DLD1 (cell line): ENCODE measurements around the gene ITGA8.
"Not testable (repeated sequence)": the region's sequence is repeated elsewhere in the genome, so short reads cannot be mapped to it uniquely, and the experiment has no call there.

Source experiments
- in situ Hi-C: cut with HindIII; loops from 2 replicates; pipeline ENCODE4 v1.10.0; 2017; ENCODE audit warnings: low sequenced_read_pairs

ITGA8 gene

GRCh38 chr10:15567952-15568351 lies 151.8 kb downstream of the ITGA8 start:
- in situ Hi-C loops: no loop called here

- in situ Hi-C loops: no loop called here
Observed at GRCh38 chr10:15563246-15563645, 156.5 kb downstream of the ITGA8 start.

DNA sequence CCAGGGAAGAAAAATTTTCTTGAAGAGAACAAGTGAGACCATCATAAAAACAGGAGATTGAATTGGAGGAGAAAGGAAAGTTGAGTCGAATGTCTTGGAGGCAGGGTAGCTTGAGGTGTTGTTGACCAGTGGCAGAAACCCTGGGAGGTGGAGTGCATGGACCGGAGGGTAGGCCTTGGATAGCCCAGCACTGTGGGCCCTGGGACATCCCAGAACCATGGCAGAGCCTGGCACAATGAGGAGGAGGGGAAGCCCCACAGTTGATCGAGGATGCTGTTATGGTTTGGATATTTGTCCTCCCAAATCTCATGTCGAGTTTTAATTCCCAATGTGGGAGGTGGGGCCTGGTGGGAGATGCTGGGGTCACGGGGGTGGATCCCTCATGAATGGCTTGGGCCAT lies 157.1 kb downstream of the ITGA8 start:
- in situ Hi-C loops: no loop called here

DNA sequence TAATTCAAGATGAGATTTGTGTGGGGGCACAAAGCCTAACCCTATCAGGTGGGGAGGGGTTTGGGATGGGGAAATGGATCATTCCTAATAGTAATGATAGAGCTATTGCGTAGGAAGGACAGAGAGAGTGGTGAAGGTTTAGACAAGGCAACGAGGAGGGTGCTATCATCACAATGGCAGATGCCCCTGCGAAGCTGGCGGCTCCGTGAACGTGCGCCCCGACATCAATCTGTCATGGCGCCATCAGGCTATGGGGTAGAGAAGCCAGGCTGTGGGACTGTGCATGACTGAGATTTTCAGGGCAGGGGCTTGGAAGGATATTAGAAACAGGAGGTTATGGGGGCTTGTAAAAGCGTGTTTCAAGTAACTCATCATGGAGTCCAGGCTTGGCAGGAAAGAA lies 157.6 kb downstream of the ITGA8 start:
- in situ Hi-C loops: no loop called here

DNA sequence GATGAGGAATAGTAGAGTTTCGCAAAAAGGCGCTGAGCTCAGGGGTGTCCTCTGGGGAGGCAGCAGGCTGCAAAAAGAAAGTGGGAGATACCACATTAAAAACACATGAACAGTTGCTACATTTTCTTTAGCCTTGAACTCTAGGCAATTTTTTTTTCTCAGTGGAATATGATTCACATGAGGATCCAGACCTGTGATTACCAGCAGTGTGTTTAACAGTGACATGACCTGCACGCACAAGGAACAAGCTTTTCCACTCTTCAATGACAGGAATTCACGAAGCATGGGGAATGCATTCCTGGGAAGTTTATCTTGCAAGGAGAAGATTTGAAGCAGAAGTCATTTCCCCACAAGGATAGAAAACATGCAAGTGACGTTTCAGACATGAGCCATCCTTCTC lies 161.6 kb downstream of the ITGA8 start:
- in situ Hi-C loops: no loop called here

DNA sequence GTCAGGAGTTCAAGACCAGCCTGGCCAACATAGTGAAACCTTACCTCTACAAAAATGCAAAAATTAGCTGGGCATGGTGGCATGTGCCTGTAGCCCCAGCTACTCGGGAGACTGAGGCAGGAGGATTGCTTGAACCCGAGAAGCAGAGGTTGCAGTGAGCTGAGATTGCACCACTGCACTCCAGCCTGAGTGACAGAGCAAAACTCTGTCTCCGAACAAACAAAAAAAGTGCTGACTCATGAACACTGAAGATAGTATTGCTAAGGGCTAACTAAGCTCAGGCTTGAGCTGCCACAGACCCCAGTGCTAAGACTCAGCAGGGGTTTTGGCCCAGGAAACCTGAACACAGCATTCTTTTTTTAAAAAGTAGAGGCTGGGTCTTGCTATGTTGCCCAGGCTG lies 162.6 kb downstream of the ITGA8 start:
- in situ Hi-C loops: not testable (repeated sequence)

DNA sequence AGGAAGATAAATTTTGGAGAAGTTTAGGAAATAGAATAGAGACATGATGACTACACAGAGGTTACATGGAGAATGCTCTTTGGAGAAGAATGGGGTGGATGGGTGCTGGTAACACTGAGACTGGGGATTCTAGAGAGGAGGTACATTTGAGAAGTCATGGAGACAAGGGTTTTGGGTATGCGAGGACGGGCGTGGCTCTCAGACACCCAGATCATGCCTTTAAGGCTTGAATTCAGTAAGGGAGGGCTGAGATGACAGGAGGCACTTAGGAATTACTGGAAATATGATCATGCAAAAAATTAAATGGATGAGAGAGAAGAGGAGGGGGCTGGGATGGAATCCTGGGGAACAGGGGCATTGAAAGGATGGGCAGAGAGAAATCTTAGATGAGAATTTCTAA lies 168.8 kb downstream of the ITGA8 start:
- in situ Hi-C loops: no loop called here

- in situ Hi-C loops: no loop called here
Observed at GRCh38 chr10:15548331-15548730, 171.4 kb downstream of the ITGA8 start.

- in situ Hi-C loops: no loop called here
Observed at GRCh38 chr10:15546606-15547005, 173.1 kb downstream of the ITGA8 start.

DNA sequence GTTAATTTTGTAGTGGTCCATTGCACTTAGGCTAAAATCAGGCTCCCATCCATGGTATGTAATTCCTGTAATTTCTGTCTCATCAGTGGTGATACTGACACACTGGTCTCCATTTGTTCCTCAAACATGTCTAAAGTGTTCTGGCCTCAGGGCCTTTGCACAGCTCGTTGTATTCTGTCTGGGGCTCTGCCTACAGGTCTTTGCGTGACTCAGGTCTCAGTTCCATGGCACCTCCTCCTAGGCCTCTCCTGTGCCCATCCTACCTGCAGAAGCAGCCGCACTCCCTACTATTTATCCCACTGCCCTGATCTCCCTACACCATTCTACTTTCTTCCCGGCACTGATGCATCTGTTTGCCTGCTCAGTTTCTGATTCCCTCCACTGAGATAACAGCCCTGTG lies 173.8 kb downstream of the ITGA8 start:
- in situ Hi-C loops: no loop called here

- in situ Hi-C loops: no loop called here
Observed at GRCh38 chr10:15545266-15545665, 174.5 kb downstream of the ITGA8 start.

DNA sequence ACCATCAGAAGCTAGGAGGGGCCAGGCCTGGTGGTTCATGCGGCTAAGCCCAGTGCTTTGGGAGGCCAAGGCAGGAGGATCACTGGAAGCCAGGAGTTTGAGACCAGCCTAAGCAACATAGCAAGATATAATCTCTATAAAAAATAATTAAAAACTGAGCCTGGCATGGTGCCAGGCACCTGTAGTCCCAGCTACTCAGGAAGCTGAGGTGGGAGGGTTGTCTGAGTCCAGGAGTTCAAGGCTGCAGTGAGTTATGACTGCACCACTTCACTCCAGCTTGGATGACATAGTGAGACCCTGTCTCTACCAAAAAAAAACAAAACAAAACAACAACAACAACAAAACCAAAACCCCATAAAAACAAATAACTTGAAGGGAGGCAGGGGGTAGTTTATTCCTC lies 175.7 kb downstream of the ITGA8 start:
- in situ Hi-C loops: no loop called here

DNA sequence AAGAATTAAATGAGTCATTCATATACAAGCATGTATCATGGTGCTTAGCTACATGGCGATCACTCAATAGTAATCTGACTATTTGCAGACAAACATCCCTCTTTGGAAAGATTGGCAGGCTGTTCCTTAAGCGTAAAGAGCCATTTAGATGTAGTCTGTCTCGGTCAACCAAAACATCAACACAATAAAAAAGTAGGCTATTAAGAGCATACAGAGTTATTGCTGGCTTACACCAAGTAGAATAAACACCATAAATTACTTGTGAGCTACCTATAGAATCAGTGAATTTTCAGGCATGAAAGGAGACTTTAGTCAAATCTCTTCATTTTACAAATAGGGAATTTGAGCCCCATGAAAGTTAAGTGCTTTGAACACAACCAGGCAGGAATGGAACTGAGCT lies 176.9 kb downstream of the ITGA8 start:
- in situ Hi-C loops: no loop called here

- in situ Hi-C loops: no loop called here
Observed at GRCh38 chr10:15541376-15541775, 178.3 kb downstream of the ITGA8 start.

DNA sequence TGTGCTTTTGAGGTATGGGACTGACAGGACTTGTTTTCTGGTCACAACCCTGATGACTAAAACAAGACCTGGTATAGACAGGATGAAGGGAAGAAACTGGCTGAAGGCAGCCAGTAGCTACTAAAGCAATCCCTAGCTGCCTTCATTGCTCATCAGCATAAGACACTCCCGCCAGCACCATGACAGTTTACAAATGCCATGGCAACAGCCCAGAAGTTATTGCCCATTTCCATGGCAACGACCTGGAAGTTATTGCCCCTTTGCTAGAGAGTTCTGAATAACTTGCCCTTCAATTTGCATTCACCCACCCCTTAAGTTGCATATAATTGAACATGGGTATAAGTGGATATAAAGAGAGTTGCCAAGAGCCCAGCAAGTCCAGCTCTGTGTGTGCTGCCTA lies 179.0 kb downstream of the ITGA8 start:
- in situ Hi-C loops: no loop called here

DNA sequence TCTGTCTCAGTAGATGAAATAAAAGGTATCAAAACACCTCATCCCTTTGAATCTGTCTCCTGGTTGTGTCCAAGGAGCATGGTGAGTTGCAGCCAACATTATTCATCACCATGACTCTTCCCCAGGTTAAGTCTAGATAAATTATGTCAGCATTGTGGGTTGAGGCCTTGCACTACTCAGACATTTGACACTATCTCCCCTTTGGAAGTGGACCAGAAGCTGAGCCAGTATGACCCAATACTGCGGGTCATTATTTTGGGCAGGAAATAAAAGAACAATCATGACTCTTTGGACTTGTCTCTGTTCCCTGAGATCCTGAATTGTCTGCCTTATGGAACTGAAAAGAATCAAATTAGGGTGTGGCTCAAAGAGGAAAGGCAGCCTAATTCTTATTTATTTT lies 180.5 kb downstream of the ITGA8 start:
- in situ Hi-C loops: no loop called here

DNA sequence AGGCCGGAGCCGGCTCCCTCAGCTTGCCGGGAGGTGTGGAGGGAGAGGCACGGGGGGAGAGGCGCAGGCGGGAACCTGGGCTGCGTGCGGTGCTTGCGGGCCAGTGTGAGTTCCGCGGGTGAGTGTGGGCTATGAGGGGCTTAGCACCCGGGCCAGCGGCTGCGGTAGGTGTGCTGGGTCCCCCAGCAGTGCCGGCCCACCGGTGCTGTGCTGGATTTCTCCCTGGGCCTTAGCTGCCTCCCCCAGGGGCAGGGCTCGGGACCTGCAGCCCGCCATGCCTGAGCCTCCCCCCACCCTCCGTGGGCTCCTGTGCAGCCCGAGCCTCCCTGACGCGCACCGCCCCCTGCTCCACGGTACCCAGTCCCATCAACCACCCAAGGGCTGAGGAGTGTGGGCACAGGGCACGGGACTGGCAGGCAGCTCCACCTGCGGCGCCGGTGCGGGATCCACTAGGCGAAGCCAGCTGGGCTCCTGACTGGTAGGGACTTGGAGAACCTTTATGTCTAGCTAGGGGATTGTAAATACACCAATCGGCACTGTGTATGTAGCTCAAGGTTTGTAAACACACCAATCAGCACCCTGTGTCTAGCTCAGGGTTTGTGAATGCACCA lies 184.7 kb downstream of the ITGA8 start:
- in situ Hi-C loops: not testable (repeated sequence)

- in situ Hi-C loops: no loop called here
Observed at GRCh38 chr10:15531927-15532722, 187.6 kb downstream of the ITGA8 start.

DNA sequence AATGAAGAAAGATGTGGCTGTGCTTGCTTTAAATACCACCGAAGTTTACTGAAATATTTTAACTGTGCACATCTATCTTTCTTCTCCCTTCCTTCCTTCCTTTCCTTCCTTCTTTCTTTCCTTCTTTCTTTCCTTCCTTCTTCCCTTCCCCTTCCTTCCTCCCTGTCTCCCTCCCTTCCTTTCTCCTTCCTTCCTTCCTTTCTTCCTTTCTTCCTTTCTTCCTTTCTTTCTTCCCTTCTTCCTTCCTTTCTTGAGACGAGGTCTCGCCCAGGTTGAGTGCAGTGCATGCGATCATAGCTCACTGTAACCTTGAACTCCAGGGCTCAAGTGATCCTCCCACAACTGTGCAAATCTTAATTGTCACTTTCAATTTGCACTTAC lies 190.9 kb downstream of the ITGA8 start:
- in situ Hi-C loops: no loop called here

DNA sequence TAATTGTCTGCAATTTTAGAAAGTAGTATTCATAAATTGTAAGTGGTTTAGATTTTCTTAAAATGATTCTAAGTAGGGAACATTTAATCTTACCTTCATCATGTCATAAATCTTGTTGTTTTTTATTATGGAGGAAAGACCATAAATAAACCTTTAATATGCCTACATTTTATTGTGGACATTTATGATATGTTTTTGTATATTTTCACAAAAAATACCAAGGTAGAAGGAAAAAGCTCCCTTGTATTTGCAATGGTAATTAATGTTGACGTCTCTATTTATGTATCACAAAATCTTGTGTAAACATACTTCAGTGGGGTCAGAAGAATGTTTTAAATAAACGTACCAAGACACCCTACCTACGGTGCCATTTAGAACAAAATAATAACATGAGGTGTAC lies 193.0 kb downstream of the ITGA8 start:
- in situ Hi-C loops: no loop called here

GRCh38 chr10:15521328-15521903 lies 198.3 kb downstream of the ITGA8 start:
- in situ Hi-C loops: no loop called here

DNA sequence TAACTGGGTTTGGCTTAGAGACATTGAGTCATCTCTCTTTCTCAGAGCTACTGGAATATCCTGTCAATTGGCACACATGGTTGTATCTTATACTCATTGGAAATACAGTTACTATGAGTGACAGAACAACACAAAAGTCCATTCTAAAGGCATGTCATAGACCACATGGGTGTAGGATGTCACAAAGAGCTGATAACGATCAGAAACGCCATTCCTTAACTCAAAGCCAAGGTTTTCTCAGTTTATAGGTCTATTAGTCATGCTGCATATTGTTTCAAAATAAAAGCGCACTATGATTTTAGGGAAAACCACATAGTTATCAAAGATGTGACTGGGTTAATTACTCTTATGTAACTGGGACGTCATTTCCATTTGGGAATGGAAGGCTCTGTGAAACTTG lies 201.5 kb downstream of the ITGA8 start:
- in situ Hi-C loops: no loop called here
